ENCODE results near the gene TBCD.

TBCD gene

DNA sequence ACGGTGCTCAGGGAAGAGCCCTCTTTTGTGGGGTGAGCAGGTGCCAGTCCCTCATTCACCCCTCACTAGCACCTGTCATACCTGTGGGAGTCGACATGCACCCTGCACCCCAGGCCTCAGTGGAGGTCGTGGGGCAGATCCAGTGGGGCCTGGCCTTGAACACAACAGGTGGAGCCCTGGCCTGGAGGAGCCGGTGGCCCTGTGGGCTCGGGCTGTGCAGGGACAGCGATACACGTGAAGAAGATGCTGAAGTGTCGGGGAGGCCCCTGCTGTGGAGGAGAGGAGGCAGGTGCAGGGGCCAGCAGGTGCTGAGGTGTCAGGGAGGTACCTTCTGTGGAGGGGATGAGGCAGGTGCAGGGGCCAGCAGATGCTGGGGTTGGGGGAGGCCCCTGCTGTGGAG is 56.1 kb downstream of the TBCD start:
- DNase-seq (ENCODE audit: extremely low read depth in 1 of 2, low read depth in 1 of 2), result no peak

DNA sequence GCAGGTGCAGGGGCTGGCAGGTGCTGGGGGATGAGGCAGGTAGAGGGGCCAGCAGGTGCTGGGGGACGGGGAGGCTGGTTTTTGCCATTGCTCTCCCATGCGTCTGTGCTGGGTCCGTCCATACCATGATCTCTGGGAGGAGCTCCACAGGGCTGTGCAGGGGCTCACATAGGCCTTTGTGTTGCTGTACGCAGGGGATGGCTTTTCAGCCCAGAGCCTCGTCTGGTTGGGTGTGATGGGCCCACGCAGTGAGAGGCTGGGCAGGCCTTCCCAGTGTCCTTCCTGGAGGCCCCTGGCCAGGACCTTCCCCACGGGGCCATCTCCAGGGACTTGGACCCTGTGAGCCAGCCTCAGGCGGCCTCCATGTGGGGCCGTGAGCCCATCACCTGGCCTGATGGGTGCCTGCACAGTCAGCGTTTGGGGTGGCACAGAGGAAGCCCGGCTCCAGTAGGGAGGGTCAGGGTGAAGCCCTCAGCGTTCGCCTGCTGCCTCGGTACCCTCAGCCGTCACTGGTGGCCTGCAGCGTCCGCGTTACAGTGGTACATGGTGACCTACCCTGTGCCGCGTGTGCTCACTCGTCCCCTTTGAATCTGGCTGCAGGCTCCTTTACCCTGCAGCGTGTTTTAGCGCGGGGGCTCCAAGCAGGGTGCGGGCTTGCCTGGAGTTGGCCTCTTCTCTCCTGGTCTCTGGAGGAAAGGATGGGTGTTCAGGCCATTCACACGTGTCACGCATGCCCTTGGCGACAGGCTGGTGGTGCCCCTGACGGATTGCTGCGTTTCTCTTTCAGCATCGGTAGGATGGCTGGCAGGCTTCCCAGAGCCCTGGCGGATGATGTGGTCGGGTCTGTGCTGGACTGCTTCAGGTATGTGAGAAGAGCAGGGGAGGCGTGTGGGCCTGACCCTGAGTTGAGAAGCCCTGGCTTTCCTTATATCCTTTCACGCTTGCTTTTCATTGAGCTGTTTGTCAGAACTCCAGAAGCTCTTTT is 57.3 kb downstream of the TBCD start:
- no peak for DNase-seq (ENCODE audit: extremely low read depth in 1 of 2, low read depth in 1 of 2)

- DNase-seq (ENCODE audit: extremely low read depth in 1 of 2, low read depth in 1 of 2), result no peak
Observed at GRCh38 chr17:82810644-82811430, 59.0 kb downstream of the TBCD start.

- DNase-seq (ENCODE audit: extremely low read depth in 1 of 2, low read depth in 1 of 2), result no peak
Observed at GRCh38 chr17:82812058-82812457, 60.2 kb downstream of the TBCD start.

DNA sequence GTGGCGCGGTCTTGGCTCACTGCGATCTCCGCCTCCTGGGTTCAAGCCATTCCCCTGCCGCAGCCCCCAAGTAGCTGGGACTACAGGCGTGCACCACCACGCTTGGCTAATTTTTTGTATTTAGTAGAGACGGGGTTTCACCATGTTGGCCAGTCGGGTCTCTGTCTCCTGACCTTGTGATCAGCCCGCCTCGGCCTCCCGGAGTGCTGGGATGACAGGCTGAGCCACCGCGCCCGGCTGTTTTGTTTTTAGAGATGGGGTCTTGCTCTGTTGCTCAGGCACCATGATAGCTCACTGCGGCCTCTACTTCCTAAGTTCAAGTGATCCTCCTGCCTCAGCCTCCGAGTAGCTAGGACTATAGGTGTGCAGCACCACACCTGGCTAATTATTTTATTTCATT is 60.7 kb downstream of the TBCD start:
- DNase-seq (ENCODE audit: extremely low read depth in 1 of 2, low read depth in 1 of 2), result no peak

DNA sequence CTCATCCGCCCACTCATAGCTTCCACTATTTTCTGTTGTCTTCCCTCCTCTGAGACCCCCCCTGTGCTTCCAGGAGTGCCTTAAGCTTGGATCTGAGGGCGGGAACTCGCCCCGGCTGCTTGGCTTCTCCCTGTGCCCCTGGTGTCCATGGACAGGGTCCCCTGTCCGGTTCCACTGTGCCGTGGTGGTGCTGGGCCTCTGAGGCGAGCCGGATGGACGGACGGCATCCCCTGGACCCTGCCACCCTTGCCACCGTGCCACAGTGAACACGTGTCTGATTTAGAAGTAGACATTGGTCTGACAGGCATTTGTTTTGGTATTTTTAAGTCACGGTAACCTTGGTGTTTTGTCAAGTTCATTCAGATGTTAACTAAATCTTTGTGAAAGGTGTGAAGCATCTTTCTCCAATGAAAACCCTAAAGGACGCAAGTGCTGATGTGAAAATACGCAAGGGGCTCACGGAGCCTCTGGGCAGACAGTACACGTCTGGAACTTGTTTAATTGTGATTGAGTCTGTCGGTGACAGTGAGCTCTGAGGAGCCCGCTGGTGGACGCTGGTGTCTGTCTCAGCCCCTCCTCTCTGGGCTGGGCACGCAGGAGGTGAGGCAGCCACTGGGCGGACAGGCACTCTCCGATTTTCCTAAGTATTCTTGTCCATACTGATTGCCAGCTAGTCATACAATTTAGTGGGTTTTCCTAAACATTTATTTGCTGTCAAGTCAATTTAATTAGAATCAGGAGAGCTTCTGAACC is 61.6 kb downstream of the TBCD start:
- DNase-seq (ENCODE audit: extremely low read depth in 1 of 2, low read depth in 1 of 2), result no peak

DNA sequence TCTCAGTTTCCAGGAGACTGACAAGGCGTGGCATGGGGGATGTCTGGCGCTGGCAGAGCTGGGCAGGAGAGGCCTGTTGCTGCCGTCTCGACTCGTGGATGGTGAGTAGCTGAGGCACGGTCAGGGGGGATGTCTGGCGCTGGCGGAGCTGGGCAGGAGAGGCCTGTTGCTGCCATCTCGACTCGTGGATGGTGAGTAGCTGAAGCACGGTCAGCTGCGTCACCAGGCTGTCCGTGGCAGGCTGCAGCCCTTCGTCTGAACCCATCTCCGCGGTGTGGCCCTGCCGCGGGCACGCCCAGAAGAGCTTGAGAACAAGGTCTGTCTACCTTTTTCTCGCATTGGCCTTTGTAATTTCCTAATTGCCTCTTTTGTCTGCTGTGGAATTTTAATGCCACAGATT is 63.0 kb downstream of the TBCD start:
- no peak for DNase-seq (ENCODE audit: extremely low read depth in 1 of 2, low read depth in 1 of 2)

DNA sequence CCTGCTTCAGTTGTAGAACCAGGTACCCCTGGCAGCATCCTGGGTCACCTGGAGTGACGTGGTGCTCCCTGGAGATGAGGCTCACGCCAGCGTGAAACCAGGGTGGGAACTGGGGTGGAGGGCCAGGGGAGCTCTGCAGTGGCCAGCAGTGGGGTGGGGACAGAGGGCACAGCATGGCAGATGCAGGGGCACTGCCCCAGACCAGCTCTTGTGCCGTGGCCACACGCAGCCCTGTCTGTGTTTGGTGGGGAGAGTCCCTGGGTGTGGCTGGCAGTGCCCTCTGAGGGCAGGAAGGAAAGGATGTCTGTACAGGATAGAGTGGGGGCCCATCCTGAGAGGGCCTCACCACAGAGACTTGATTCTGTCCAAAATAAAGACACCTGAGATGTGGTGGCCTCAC is 63.5 kb downstream of the TBCD start:
- DNase-seq (ENCODE audit: extremely low read depth in 1 of 2, low read depth in 1 of 2), result no peak

GRCh38 chr17:82815790-82816305 is 64.0 kb downstream of the TBCD start:
- no peak for DNase-seq (ENCODE audit: extremely low read depth in 1 of 2, low read depth in 1 of 2)

DNA sequence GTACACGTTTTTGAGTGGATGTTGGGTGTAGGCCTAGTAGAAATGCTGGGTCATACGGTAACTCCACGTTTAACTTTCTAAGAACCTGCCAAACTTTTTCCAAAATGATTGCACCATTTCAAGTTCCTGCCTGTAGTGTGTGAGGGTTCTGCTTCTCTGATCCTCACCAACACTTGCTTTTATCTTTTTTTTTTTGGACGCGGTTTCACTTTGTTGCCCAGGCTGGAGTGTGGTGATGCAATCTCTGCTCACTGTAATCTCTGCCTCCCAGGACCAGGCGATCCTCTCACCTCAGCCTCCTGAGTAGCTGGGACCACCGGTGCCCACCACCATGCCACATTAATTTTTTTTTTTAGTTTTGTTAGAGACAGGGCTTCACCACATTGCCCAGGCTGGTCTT is 64.5 kb downstream of the TBCD start:
- no peak for DNase-seq (ENCODE audit: extremely low read depth in 1 of 2, low read depth in 1 of 2)

- DNase-seq (ENCODE audit: extremely low read depth in 1 of 2, low read depth in 1 of 2), result no peak
Observed at GRCh38 chr17:82817947-82818346, 66.1 kb downstream of the TBCD start.

- no peak for DNase-seq (ENCODE audit: extremely low read depth in 1 of 2, low read depth in 1 of 2)
Observed at GRCh38 chr17:82820278-82821251, 68.7 kb downstream of the TBCD start.

GRCh38 chr17:82821554-82821953 is 69.7 kb downstream of the TBCD start:
- DNase-seq (ENCODE audit: extremely low read depth in 1 of 2, low read depth in 1 of 2), result no peak

DNA sequence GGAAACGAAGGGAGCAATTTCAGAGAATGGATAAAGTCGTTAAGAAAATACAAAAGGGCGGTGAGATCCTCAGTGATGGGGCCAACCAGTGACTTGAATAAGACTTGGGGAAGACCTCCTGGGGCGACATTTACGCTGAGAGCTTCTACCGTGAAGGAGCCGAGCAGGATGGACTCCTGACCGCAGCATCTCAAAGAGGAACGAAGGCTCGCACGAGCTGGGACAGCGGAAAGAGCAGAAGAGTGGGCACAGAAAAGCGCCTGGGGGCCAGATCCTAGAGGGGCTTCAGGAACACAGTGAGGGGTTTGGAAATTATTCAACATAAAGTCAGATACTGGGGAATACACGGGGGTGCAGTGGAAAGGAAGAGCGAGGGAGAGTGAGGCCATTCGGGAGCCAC is 70.4 kb downstream of the TBCD start:
- DNase-seq (ENCODE audit: extremely low read depth in 1 of 2, low read depth in 1 of 2), result no peak

DNA sequence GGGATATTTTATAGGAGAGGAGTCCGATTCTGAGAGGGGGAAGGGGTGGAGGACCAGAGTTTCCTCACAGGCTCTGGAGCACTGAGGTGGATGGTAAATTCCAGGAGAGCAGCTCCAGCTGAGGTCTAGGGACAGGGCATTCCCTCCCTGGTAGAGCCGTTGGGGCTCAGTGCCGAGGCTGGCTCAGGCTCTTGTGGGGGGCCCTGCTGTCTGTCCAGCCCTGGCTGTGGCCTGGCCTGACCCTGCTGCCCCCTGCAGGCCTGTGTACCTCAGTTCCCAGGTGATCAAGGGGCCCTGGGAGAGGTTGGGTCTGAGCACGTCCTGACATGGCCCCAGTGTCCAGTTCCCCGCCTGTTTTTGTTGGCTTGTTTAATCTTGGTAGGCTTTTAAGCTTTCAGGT is 71.1 kb downstream of the TBCD start:
- no peak for DNase-seq (ENCODE audit: extremely low read depth in 1 of 2, low read depth in 1 of 2)

- no peak for DNase-seq (ENCODE audit: extremely low read depth in 1 of 2, low read depth in 1 of 2)
Observed at GRCh38 chr17:82825540-82826124, 73.8 kb downstream of the TBCD start.

DNA sequence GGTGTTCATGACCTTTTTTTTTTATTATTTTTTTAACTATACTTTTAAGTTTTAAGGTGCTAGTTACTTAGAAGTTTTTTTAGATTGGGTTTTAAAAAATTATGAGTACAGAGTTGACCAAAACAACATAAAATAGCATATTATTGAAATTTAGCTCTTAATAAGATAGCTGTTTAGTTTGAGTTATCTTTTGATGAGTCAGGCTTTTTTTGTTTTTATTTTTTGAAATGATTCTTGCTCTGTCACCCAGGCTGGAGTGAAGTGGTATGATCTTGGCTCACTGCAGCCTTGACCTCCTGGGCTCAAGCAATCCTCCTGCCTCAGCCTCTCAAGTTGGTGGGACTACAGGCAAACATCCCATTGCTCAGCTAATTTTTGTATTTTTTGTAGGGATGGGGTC is 74.3 kb downstream of the TBCD start:
- DNase-seq (ENCODE audit: extremely low read depth in 1 of 2, low read depth in 1 of 2), result no peak

GRCh38 chr17:82826956-82827355 is 75.1 kb downstream of the TBCD start:
- no peak for DNase-seq (ENCODE audit: extremely low read depth in 1 of 2, low read depth in 1 of 2)

GRCh38 chr17:82828875-82829487 is 77.1 kb downstream of the TBCD start:
- no peak for DNase-seq (ENCODE audit: extremely low read depth in 1 of 2, low read depth in 1 of 2)
